ENCODE measurements around the gene ERBB4. TPM values are rescaled to one million over a fixed set of nuclear protein-coding genes. Genes with fewer than 3 reads are reported as not detected.

Gene ERBB4
- total and polyA plus RNA-seq, 2 of the 8 experiments (the other 6 are each of a cell fraction or from before 2014, with no cell fraction given): 0.34 to 1.3 TPM

DNA sequence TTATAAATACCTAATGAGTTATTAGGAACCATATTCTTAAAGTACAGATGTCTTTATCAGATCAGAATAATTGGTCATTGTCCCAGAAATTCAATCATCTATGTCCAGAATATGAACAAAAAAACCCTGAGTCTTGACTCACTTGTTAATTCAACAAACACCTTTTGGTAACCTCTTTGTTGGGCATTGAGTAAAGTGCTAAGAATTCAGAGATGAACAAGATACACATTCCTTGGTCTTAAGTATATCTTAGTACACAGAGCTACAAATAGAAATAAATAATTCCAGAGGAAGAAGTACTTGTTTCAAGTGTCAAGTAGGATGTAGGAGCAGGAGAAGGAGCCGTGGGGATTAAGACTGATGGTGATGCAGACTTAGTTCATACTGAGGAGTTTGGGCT is 1184.1 kb downstream of the ERBB4 start:
- H3K79me2 ChIP-seq (ENCODE audit: control insufficient read depth in 1 of 2, insufficient read depth in 2 of 2, low read length in 2 of 2): no peaks in the 10 kb centered on the region
- no peak overlapping the region for H2BK12ac ChIP-seq (ENCODE audit: low read depth, low read length)
- no peaks in the 10 kb centered on the region for H3K9me3 ChIP-seq (ENCODE audit: insufficient read depth in 2 of 2, low read depth in 1 of 2, low read length in 1 of 2)
- H4K5ac ChIP-seq (ENCODE audit: insufficient read length, low read depth, low read length): no peak overlapping the region
- H3K14ac ChIP-seq (ENCODE audit: insufficient read length): no peak overlapping the region
- TF ChIP-seq TEAD4 (IDR thresholded peaks at IDR 0.05; ENCODE audit: low read depth, low read length) (no peak), POLR2A (IDR thresholded peaks at IDR 0.05; ENCODE audit: control extremely low read depth in 1 of 2, low read depth in 2 of 2, low read length in 2 of 2) (no peak), RAD21 (IDR thresholded peaks at IDR 0.05 in 1 of 2, conservative IDR thresholded peaks at IDR 0.05 in 1 of 2; ENCODE audit: low read depth in 2 of 2, low read length in 2 of 2) (no peak), CBX8 (IDR thresholded peaks at IDR 0.05; ENCODE audit: borderline replicate concordance, low read depth, low read length) (no peak)
- no peak overlapping the region for H4K8ac ChIP-seq (ENCODE audit: extremely low read depth, insufficient read depth, low read length)
- FAIRE-seq: no peak
- H3K4me2 ChIP-seq (ENCODE audit: insufficient read depth in 1 of 2, low read depth in 2 of 2, low read length in 2 of 2): no peak overlapping the region
- CTCF ChIA-PET (ENCODE audit: partially characterized antibody): no interaction called here
- peaks cover 2 to 9% (median 3%) of the 10 kb centered on the region in 4 experiments; a peak in 6 of 7 replicates for H3K4me1 ChIP-seq (replicated peaks in 1 of 4; ENCODE audit: control insufficient read depth in 3 of 4, insufficient read depth in 4 of 4, low read length in 3 of 4)
- H3K9ac ChIP-seq (replicated peaks in 1 of 4; ENCODE audit: extremely low read depth in 1 of 4, low read depth in 3 of 4, low read length in 3 of 4): no peak overlapping the region
- no peaks in the 10 kb centered on the region for H4K20me1 ChIP-seq (replicated peaks in 1 of 2; ENCODE audit: control insufficient read depth in 1 of 2, insufficient read depth in 2 of 2, low read length in 2 of 2)
- H3K79me1 ChIP-seq (ENCODE audit: low read depth, low read length): no peaks in the 10 kb centered on the region
- H2BK5ac ChIP-seq (ENCODE audit: low read depth, low read length): no peak overlapping the region
- H2AK5ac ChIP-seq (ENCODE audit: low read depth, low read length): no peak overlapping the region
- H2BK120ac ChIP-seq (replicated peaks; ENCODE audit: low read depth, low read length): no peak overlapping the region
- no peak overlapping the region for H2BK20ac ChIP-seq (ENCODE audit: low read length)
- no peaks in the 10 kb centered on the region for H3K27me3 ChIP-seq (replicated peaks in 1 of 4; ENCODE audit: control insufficient read depth in 3 of 4, extremely low read depth in 1 of 4, insufficient read depth in 3 of 4, low read length in 3 of 4)
- H2BK15ac ChIP-seq (ENCODE audit: low read length): no peak overlapping the region
- POLR2A ChIA-PET (ENCODE audit: partially characterized antibody): no interaction called here
- H3K27ac ChIP-seq (ENCODE audit: low read depth, low read length): no peak overlapping the region
- no peak overlapping the region for H4K91ac ChIP-seq (replicated peaks; ENCODE audit: insufficient read length, low read length)
- H3K23ac ChIP-seq (ENCODE audit: insufficient read length): no peak overlapping the region
- no peaks in the 10 kb centered on the region for H3K23me2 ChIP-seq (ENCODE audit: low read depth, low read length)
- H2AFZ ChIP-seq (ENCODE audit: low read length): no peak overlapping the region
- no peaks in the 10 kb centered on the region for H3K36me3 ChIP-seq (ENCODE audit: control insufficient read depth in 2 of 4, insufficient read depth in 4 of 4, low read length in 3 of 4)
- no peak overlapping the region for H3K18ac ChIP-seq (ENCODE audit: extremely low read depth, low read length)
- DNase-seq (ENCODE audit: low read depth in 1 of 2, low spot score in 2 of 2): no peak
- no peak overlapping the region for H3K56ac ChIP-seq (replicated peaks; ENCODE audit: insufficient read length, low read depth, low read length)
- WGBS, 2 experiments (ENCODE audit: extremely low coverage in 1 of 2, insufficient coverage in 1 of 2, insufficient read length in 1 of 2, insufficient replicate concordance in 2 of 2, low coverage in 1 of 2, low lambda C conversion rate in 2 of 2, missing lambda C conversion rate in 1 of 2): 81% methylated on average over 1 of the region's 1 CpG; no CpG with 5 or more reads in 1 of the 2 experiments
- no peak overlapping the region for H3K4ac ChIP-seq (replicated peaks; ENCODE audit: insufficient read length, low read depth, low read length)
- no peak overlapping the region for H3K4me3 ChIP-seq (ENCODE audit: extremely low read depth in 1 of 4, insufficient read depth in 2 of 4, low read depth in 3 of 4, low read length in 4 of 4)
